A673 (cell line): Measurements from ENCODE around the gene RINT1.

Experiments
- CTCF ChIP-seq: fragments of 300-800, 200-600 bp; sonication (generic); conservative IDR thresholded peaks from 2 replicates; pipeline ENCODE4 v1.5.1; 2017; ENCODE audit warnings: low read depth, mild to moderate bottlenecking, antibody characterized with exemption, low read length, moderate library complexity, mixed read lengths
- EZH2 ChIP-seq: fragments of 200-600 bp; sonication (generic); IDR thresholded peaks from 2 replicates; pipeline ENCODE4 v1.6.1; 2017; ENCODE audit warnings: borderline replicate concordance, low read depth, mild to moderate bottlenecking, mixed read lengths, antibody characterized with exemption, low read length; ENCODE audit not compliant: poor library complexity, severe bottlenecking

- TF ChIP-seq CTCF (no peak), EZH2 (no peak)
These were observed 10.1 kb upstream of the RINT1 start, which contains the start of gene PUS7 for GRCh38 chr7:105521717-105522463.
